ENCODE data around the gene LRRC46. TPM values are rescaled to one million over a fixed set of nuclear protein-coding genes. Genes with fewer than 3 reads are reported as not detected.

The LRRC46 gene
- total RNA-seq, 1 donor from 2014 or later, result 0.35 TPM

DNA sequence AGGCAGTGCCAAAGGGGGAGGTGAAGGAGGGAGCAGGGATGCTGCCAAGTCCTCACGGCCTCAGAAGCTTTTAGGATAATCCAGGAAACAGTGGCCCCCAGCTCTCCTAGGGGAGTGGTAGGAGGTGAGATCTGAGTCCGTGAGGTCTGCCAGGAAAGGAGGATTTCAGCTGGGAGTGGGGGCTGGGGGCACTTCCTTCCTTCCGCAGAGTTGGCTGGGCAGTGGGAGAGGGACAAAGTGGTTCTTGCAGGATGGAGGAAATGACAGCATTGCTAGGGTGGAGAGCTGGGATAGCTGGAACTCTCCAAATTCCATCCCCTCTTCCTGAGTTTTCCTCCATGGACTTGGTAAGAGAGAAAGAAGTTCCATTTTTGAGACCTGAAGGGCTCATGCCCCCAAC lies 24.3 kb downstream of the LRRC46 start:
- peak; percentile 15 for DNase-seq (ENCODE audit: low spot score)
- H3K4me3 Mint-ChIP-seq (ENCODE audit: unreplicated experiment), result no peak overlapping the region
- H3K4me1 Mint-ChIP-seq (ENCODE audit: low read depth), result peaks cover 9% of the 10 kb centered on the region
- peaks cover 47% of the 10 kb centered on the region for H3K27me3 Mint-ChIP-seq (ENCODE audit: low read depth)
- H3K9me3 Mint-ChIP-seq (ENCODE audit: low read depth), result no peaks in the 10 kb centered on the region
- no peak for TF ChIP-seq CTCF (IDR thresholded peaks at IDR 0.05)
- no peak overlapping the region for H3K27ac Mint-ChIP-seq (ENCODE audit: unreplicated experiment)
- no peaks in the 10 kb centered on the region for H3K36me3 Mint-ChIP-seq (ENCODE audit: low read depth)

DNA sequence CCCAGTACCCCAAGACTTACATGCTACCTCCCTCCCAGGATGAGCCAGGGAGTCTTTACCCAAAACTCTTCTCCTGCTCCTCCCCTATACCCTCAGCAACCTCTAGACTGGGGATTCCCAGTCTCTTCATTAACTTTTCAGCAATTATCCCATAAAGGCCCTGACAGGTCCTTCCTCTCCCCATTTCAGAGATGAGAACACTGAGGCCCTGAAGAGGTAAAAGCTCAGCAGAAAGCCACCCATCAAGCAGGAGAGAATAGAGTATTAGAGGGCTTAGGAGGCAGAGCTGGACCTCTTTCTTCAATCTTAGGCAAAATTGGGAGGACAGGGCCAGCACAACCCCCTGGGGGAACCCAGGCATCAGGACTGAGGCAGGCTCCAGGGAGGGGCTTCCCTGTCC lies 25.4 kb downstream of the LRRC46 start:
- Mint-ChIP-seq H3K9me3 (ENCODE audit: low read depth) (no peaks in the 10 kb centered on the region), H3K36me3 (ENCODE audit: low read depth) (no peaks in the 10 kb centered on the region), H3K27ac (ENCODE audit: unreplicated experiment) (no peak overlapping the region), H3K4me1 (ENCODE audit: low read depth) (peaks cover 7% of the 10 kb centered on the region), H3K27me3 (ENCODE audit: low read depth) (peaks cover 45% of the 10 kb centered on the region), H3K4me3 (ENCODE audit: unreplicated experiment) (no peak overlapping the region)
- no peak for TF ChIP-seq CTCF (IDR thresholded peaks at IDR 0.05)
- peak; percentile 18 for DNase-seq (ENCODE audit: low spot score)

DNA sequence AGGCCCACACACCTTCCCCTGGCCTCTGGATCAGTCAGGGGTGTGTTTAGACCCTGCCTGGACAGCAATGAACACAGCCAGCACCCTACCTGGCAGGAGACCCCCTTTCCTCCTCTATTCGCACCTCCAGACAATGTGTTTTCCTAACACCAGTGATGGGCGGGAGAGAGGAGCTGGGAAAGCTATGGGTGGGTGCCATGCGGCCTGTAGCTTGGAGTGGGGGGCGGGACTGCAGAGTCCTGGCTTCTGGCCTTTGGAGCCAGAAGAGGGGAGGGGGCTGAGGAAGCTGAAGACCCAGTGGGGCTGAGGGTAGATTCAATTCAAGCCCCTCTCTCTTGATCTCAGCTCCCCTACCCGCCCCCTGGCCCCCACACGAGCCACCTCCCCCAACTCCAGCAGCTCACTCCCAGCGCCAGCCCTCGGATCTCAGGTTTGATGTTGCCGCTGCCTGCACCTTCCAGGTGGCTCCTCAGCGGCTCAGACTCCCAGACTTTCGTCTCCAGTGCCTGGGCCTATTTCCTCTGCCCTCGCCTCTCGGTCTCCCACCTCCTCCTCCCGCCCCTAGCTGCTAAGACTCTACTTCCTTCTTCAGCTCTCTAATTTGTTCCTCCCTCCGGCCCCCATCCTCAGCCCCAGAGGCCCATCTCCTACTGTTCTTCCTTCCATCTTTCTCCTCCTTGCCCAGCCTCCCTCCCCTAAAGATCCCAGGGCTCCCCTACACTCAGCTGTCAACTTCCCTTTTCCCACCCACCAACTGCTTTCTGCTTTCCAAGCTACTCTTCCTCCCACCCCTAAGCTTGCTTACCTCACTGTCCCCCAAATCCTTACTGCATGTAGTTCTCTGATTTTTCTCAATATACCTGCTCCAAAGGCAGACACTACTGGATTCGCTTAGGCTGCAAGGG lies 26.3 kb downstream of the LRRC46 start:
- DNase-seq (ENCODE audit: low spot score), result peak; percentile 59
- H3K9me3 Mint-ChIP-seq (ENCODE audit: low read depth), result no peaks in the 10 kb centered on the region
- no peak overlapping the region for H3K27ac Mint-ChIP-seq (ENCODE audit: unreplicated experiment)
- no peak overlapping the region for H3K4me3 Mint-ChIP-seq (ENCODE audit: unreplicated experiment)
- no peaks in the 10 kb centered on the region for H3K36me3 Mint-ChIP-seq (ENCODE audit: low read depth)
- peaks cover 5% of the 10 kb centered on the region for H3K4me1 Mint-ChIP-seq (ENCODE audit: low read depth)
- peaks cover 35% of the 10 kb centered on the region for H3K27me3 Mint-ChIP-seq (ENCODE audit: low read depth)
- no peak for TF ChIP-seq CTCF (IDR thresholded peaks at IDR 0.05)

DNA sequence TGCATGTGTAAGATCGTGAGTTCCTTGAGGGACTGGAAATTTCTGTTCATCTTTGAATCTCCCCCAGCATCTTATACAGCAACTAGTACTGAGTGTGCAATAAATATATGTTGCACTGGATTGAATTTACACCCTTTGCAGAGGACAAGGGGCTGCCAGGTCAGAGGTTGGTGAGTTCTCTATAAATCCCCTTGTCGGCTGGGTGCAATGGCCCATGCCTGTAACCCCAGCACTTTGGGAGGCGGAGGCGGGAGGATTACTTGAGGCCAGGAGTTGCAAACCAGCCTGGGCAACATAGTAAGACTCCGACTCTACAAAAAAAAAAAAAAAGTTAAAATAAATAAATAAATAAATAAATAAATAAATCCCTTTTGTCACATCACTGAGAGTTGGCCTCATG lies 28.9 kb downstream of the LRRC46 start:
- no peak for TF ChIP-seq CTCF (IDR thresholded peaks at IDR 0.05)
- Mint-ChIP-seq H3K9me3 (ENCODE audit: low read depth) (peaks cover 3% of the 10 kb centered on the region), H3K27me3 (ENCODE audit: low read depth) (peaks cover 10% of the 10 kb centered on the region), H3K4me1 (ENCODE audit: low read depth) (peaks cover 16% of the 10 kb centered on the region), H3K36me3 (ENCODE audit: low read depth) (peaks cover 3% of the 10 kb centered on the region), H3K27ac (ENCODE audit: unreplicated experiment) (no peak overlapping the region), H3K4me3 (ENCODE audit: unreplicated experiment) (no peak overlapping the region)
- peak; percentile 67 for DNase-seq (ENCODE audit: low spot score)

DNA sequence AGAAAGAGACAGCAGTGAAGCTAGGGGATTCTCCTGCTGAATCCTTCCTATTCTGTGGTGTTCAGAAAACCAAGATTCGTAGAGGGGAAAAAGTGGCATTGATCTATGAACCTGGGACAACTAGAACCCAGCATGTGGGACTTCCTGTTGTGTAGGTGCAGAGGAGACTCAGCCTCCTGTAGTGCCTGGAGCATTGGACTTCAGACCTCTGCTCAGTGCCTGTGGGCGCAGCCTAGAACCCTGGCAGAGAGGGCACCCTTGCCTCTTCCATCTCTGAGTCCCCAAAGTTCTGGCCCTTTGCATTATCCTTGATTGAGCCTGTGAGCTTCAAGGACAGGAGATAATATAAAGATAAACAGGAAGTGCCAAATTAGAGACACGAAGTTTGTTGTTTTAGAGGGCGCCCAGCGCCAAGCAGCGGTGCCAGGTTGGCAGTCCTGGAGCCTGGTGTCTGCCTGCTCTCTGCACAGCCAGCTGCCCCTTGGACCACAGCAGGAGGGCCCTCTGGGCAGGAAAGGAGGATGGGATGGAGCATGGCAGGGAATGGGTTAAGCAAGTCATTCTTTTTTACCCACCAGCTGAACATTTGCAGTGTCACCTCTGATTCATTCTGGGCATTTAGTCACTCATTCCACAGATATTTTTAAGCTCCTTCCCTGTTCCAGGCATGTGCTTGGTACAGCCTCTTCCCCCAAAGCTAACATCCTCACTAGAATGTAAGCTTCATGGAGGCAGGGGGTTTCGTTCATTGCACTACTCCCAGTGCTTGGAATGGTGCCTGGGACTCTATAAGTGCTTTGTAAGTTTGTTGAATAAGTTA lies 31.4 kb downstream of the LRRC46 start:
- DNase-seq (ENCODE audit: low spot score), result no peak
- H3K4me3 Mint-ChIP-seq (ENCODE audit: unreplicated experiment), result no peak overlapping the region
- no peak for TF ChIP-seq CTCF (IDR thresholded peaks at IDR 0.05)
- H3K27me3 Mint-ChIP-seq (ENCODE audit: low read depth), result peaks cover 8% of the 10 kb centered on the region
- H3K27ac Mint-ChIP-seq (ENCODE audit: unreplicated experiment), result peak overlapping the region; percentile 85
- peaks cover 3% of the 10 kb centered on the region for H3K36me3 Mint-ChIP-seq (ENCODE audit: low read depth)
- H3K4me1 Mint-ChIP-seq (ENCODE audit: low read depth), result peaks cover 16% of the 10 kb centered on the region
- H3K9me3 Mint-ChIP-seq (ENCODE audit: low read depth), result peaks cover 3% of the 10 kb centered on the region

Measured in chondrocyte (in vitro differentiated cells).